Heart left ventricle (tissue), 16 donors: ENCODE data around the gene PLA2G2D. TPM values are rescaled to one million over a fixed set of nuclear protein-coding genes. Genes with fewer than 3 reads are reported as not detected.

Experiments used
- ATAC-seq, 4 donors: fragments of 200-7000 bp; cut with Tn5 transposase; one replicate each; pipeline ENCODE4 v1.9.1; 2020 to 2022; ENCODE audit warnings: moderate library complexity in 4 of 4, mild to moderate bottlenecking in 3 of 4, moderate number of reproducible peaks in 1 of 4
- DNase-seq, 5 donors: peaks; one replicate each; pipeline ENCODE4 v3.0.0-alpha.2; 2020
- H3K27ac ChIP-seq, 12 donors: fragments of 200-600 bp; sonication (generic) in 4 of 12; one replicate each; pipeline versions ENCODE4 v1.5.0 to v1.8.0; 2016 to 2022; ENCODE audit warnings: mild to moderate bottlenecking in 2 of 12
- H3K27me3 ChIP-seq, 9 donors: fragments of 200-600 bp; sonication (generic) in 2 of 9; one replicate each; pipeline versions ENCODE4 v1.5.1 to v1.8.0; 2016 to 2022; ENCODE audit warnings: mild to moderate bottlenecking in 3 of 9
- H3K36me3 ChIP-seq, 9 donors: fragments of 200-600 bp; sonication (generic) in 2 of 9; one replicate each; pipeline versions ENCODE4 v1.5.0 to v1.8.0; 2018 to 2022; ENCODE audit warnings: mild to moderate bottlenecking in 2 of 9
- H3K4me1 ChIP-seq, 12 donors: fragments of 200-600 bp; sonication (generic) in 4 of 12; one replicate each; pipeline versions ENCODE4 v1.5.0 to v1.8.0; 2016 to 2022; ENCODE audit warnings: mild to moderate bottlenecking in 3 of 12
- H3K4me3 ChIP-seq, 12 donors: fragments of 200-600 bp; sonication (generic) in 4 of 12; one replicate each; pipeline versions ENCODE4 v1.5.0 to v1.8.0; 2017 to 2022; ENCODE audit warnings: mild to moderate bottlenecking in 9 of 12, moderate library complexity in 4 of 12
- H3K9me3 ChIP-seq, 12 donors: fragments of 200-600 bp; sonication (generic) in 4 of 12; one replicate each; pipeline versions ENCODE4 v1.5.0 to v1.8.0; 2016 to 2022; ENCODE audit warnings: mild to moderate bottlenecking in 1 of 12
- POLR2A ChIP-seq, 2 donors: fragments of 450-650 bp; IDR thresholded peaks; one replicate each; pipeline ENCODE4 v1.6.1; 2017; ENCODE audit warnings: antibody characterized with exemption in 2 of 2, mild to moderate bottlenecking in 2 of 2, moderate library complexity in 2 of 2
- WGBS, 4 donors: extraction: QIAGEN DNeasy Blood & Tissue Kit in 2 of 4; methylation state at CpG; one replicate each; pipeline versions ENCODE4 v1.1.5 to v1.1.7; 2013 to 2018; 5-methylcytosine and 5-hydroxymethylcytosine counted together
- intact Hi-C, 10 donors: fragments of 100-400 bp; cut with DNase I; formaldehyde crosslinking; loops; one replicate each; pipeline versions ENCODE4 v1.11.1 to v1.14.2; 2022
- polyA plus RNA-seq, 2 donors: library from polyadenylated mRNA; stranded (reverse); fragments of 200-250 nt; gene quantifications; one replicate each; pipeline ENCODE4 v1.2.3, GENCODE V29; 2013
- total RNA-seq, 9 donors: library from RNA; depleted of rRNA in 2 of 9; stranded (reverse); fragments of >200 nt in 2 of 9; fragmentation: NEBNext Ultra II Directional in 3 of 9; extraction: Animal tissue kit (Norgen Biotek cat#: 25700) in 3 of 9; gene quantifications; one replicate each; pipeline versions ENCODE4 v1.1.0 to v1.2.4, GENCODE V29; 2016 to 2023
- TF ChIP-seq, protein P1 (sequence below), 12 donors: fragments of 200-600 bp; sonication (generic) in 4 of 12; IDR thresholded peaks; one replicate each; pipeline versions ENCODE4 v1.5.0 to v1.8.0; 2018 to 2022; ENCODE audit warnings: antibody characterized with exemption in 12 of 12, mild to moderate bottlenecking in 5 of 12
- donor health status: ischemic (EF 13 %, LVEDD 7.1; RV severe dilation, severe dysfunction).
- donor health status: healthy with polysubstance abuse.
- donor health status: DM: no; HTN: yes; CAD: no.
- donor health status: DM: no; HTN: no; CAD: no.
- donor health status: ischemic (EF 25% LVEDD 6.9; RV normal size, moderate dysfunction).
- donor health status: ischemic (EF 25% LVEDD 5.7; RV mildly dilated, moderate dysfunction).
- donor health status: healthy.
- donor health status: DM: yes; HTN: yes; CAD: no.
- donor health status: ischemic (EF 35%, LVEDD 5.7; RV mildly dilated, moderate dysfunction).
- donor health status: nonischemic (EF 11% LVEDD 7.7; RV severe dilation, severe dysfunction).
- donor health status: DM: yes; HTN: yes; CAD: no.
- donor health status: PGD.
- donor health status: ischemic (EF 29% LVEDD 5.4; RV normal size, mild dysfunction).
- donor health status: nonischemic (EF 23%, LVEDD 6.1; RV moderate dilation, normal function).

The PLA2G2D gene
- total and polyA plus RNA-seq, 11 donors, result 0.85 to 5.4 TPM; not detected in 9

DNA sequence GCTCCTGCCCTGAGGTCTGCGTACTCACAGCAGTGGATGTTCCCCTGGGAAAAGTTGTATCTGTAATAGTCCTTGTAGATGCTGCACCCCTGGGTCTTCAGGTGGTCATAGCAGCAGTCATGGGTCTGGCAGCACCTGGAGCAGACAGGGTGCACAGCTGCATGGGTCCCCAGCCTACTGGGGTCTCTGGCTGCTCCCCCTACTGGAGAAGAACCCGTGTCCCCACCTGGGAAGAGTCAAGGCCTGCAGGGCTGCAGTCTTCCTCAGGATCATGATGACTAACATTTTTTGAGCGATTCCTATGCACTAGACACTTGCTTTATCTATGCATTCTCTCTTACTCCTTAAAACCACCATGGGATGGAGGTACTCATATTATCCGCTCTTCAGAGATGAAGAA, 3.9 kb downstream of the PLA2G2D start:
- ATAC-seq (no peak), DNase-seq (no peak)
- Histone ChIP-seq H3K9me3 (no peaks in the 10 kb centered on the region), H3K27me3 (peaks cover 0 to 14% (median 0%) of the 10 kb centered on the region in 9 donors), H3K27ac (no peak overlapping the region), H3K4me3 (no peak overlapping the region), H3K36me3 (no peaks in the 10 kb centered on the region), H3K4me1 (no peaks in the 10 kb centered on the region)
- intact Hi-C loops, result no loop called here
- TF ChIP-seq, protein P1, sequence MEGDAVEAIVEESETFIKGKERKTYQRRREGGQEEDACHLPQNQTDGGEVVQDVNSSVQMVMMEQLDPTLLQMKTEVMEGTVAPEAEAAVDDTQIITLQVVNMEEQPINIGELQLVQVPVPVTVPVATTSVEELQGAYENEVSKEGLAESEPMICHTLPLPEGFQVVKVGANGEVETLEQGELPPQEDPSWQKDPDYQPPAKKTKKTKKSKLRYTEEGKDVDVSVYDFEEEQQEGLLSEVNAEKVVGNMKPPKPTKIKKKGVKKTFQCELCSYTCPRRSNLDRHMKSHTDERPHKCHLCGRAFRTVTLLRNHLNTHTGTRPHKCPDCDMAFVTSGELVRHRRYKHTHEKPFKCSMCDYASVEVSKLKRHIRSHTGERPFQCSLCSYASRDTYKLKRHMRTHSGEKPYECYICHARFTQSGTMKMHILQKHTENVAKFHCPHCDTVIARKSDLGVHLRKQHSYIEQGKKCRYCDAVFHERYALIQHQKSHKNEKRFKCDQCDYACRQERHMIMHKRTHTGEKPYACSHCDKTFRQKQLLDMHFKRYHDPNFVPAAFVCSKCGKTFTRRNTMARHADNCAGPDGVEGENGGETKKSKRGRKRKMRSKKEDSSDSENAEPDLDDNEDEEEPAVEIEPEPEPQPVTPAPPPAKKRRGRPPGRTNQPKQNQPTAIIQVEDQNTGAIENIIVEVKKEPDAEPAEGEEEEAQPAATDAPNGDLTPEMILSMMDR (IDR thresholded peaks at IDR 0.05), result no peak
- TF ChIP-seq POLR2A (IDR thresholded peaks at IDR 0.05), result no peak
- WGBS, 4 donors, result 77 to 88% (median 82%) methylated on average over 4 of the region's 4 CpGs

DNA sequence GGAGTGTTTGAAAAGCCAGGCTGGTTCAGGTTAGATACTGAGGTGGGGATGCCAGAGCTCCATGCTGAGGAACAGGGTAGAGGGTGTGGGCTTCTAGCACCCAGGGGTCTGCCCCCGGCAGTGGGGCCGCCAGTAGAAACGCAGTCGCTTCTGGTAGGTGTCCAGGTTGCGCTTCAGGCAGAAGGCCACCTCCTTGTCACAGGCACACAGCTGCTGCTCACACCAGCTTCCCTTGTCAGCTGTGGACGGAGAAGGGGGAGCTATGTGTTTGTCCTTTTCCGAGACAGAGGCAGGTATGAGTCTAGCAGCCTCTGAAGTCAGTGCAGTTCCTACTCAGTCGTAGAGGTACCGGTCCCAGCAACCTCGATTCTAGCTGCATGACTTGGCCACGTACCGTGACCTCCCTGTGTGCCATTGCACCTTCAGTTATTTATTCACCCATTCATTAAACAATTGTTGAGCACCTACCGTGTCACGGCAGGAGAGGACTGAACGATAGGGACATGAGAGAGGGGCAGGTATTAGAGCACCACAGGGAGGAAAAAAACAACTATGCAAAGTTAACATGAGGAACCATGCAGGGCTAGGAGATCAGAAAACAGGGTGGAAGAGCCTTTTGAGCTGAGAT, 5.2 kb downstream of the PLA2G2D start:
- Histone ChIP-seq H3K4me1 (peaks cover 0 to 2% (median 0%) of the 10 kb centered on the region in 12 donors), H3K9me3 (no peaks in the 10 kb centered on the region), H3K4me3 (no peak overlapping the region), H3K27me3 (peaks cover 0 to 12% (median 0%) of the 10 kb centered on the region in 9 donors), H3K36me3 (no peaks in the 10 kb centered on the region), H3K27ac (no peak overlapping the region)
- no peak for ATAC-seq
- intact Hi-C loops, result no loop called here
- TF ChIP-seq, protein P1 (IDR thresholded peaks at IDR 0.05), result no peak
- no peak for TF ChIP-seq POLR2A (IDR thresholded peaks at IDR 0.05)
- WGBS, 4 donors, result 68 to 69% (median 69%) methylated on average over 14 to 15 of the region's 15 CpGs
- DNase-seq, result no peak

DNA sequence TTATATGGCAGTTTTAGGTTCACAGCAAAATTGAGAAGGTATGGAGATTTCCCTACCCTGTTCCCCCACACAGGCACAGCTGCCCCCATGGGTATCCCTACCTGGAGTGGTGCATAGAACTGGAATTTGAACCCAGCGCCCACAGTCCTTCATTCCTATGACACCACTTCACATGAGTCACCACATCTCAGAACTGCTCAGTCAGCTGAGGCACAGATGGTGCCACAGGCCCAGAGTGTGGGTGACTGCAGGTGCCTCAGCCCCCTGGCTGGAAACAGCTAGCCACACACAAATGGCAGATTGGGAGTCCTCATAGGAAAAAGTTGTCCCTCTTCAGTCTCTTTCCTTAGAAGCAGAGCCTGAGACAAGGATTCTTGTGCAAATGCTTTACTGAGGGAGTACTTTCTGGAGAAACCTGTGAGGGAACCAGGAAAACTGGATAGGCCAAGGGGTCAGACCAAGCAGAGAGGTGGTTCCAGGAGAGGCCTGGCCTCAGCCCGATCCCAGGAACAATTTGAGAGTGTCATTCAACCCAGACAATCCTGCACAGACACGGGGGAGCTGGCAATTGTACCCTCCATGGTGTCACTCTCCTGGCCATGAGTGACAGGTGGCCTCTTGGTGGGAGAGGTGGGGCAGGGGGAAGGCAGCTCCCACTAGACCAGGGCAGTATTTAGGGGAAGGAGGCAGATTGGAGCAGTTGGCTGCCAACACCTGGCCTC, 6.9 kb downstream of the PLA2G2D start:
- no peak for ATAC-seq
- Histone ChIP-seq H3K4me1 (peaks cover 0 to 9% (median 0%) of the 10 kb centered on the region in 12 donors), H3K36me3 (no peaks in the 10 kb centered on the region), H3K4me3 (no peak overlapping the region), H3K27me3 (peaks cover 0 to 11% (median 0%) of the 10 kb centered on the region in 9 donors), H3K9me3 (no peaks in the 10 kb centered on the region), H3K27ac (no peak overlapping the region)
- WGBS, 4 donors, result 69 to 82% (median 81%) methylated on average over 3 of the region's 3 CpGs
- DNase-seq, result no peak
- no peak for TF ChIP-seq POLR2A (IDR thresholded peaks at IDR 0.05)
- TF ChIP-seq, protein P1 (IDR thresholded peaks at IDR 0.05), result no peak
- intact Hi-C loops, result no loop called here

DNA sequence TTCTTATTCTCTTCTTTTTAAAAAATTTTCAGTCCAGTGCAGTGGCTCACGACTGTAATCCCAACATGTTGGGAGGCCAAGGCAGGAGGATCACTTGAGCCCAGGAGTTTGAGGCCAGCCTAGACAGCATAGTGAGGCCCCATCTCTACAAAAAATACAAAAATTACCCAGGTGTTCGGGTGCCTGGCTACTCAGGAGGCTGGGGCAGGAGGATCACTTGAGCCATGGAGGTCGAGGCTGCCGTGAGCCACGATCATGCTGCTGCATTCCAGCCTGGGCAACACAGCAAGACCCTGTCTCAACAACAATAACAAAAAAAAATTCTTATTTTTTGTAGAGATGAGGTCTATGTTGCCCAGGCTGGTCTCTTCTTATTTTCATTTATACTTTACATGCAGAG, 7.9 kb downstream of the PLA2G2D start:
- TF ChIP-seq, protein P1 (IDR thresholded peaks at IDR 0.05), result no peak
- no peak for TF ChIP-seq POLR2A (IDR thresholded peaks at IDR 0.05)
- H3K9me3 ChIP-seq, result no peaks in the 10 kb centered on the region
- no peak for DNase-seq
- H3K27me3 ChIP-seq, result peaks cover 0 to 11% (median 0%) of the 10 kb centered on the region in 9 donors
- WGBS, 4 donors, result 90 to 95% (median 95%) methylated on average over 5 of the region's 5 CpGs
- no peak overlapping the region for H3K4me3 ChIP-seq
- H3K27ac ChIP-seq, result no peak overlapping the region
- intact Hi-C loops, result loop anchor here in 1 of 10 donors (2.0 kb wide), 1 partner anchor 49 kb away; no protein-coding TSS in a partner anchor
- no peak for ATAC-seq
- no peaks in the 10 kb centered on the region for H3K36me3 ChIP-seq
- peaks cover 0 to 9% (median 0%) of the 10 kb centered on the region in 12 donors for H3K4me1 ChIP-seq
